ENCODE data around the gene NUDT21.

Gene NUDT21

DNA sequence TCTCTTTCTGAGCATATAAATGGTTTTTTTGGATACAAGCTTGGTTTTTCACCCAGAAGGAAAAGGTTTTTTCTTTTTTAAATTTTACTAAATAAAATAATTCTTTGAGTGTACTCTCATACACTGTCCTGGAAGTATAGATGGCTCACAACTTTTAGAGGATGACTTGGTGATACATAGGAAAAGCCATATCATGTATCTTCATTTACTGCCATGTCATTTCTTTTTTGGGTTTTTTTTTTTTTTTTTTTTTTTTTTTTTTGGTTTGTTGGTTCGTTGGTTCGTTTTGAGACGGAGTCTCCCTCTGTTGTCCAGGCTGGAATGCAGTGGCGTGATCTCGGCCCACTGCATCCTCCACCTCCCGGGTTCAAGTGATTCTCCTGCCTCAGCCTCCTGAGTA lies 12.0 kb upstream of the NUDT21 start:
- H3K36me3 ChIP-seq (ENCODE audit: control insufficient read depth, insufficient read depth, low read length), result peaks cover 68% of the 10 kb centered on the region
- no peaks in the 10 kb centered on the region for H3K9me3 ChIP-seq (ENCODE audit: control insufficient read depth, low read length)
- DNase-seq, result no peak

DNA sequence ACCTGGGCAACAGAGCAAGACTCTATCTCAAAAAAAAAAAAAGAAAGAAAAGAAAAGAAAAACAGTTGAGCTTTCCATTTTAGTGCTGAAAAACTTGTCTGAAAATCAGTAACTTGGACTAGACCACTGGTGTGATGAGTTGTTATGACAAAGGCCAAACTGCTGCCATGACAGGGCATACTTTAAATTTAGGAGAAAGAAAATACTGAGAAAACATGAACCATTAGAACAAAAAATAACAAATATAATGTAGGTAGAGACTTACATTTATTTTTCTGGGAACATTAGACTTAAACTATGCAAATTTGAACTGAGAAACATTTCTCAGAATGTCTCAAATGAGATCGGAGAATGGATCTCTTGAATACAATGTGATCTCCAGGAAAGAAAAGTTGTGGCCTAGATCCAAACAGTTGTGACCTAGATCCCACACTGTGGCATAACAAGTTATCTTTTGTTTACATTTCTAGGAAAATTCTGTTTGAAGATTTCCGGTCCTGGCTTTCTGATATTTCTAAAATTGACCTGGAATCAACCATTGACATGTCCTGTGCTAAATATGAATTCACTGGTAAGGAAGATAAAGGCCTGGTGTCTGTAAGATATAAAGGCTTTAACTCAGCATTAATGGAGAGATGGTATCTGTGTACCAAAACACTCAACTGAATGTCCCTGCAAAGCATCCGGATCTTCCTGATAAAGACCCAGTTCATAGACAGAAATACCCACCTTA lies 11.1 kb upstream of the NUDT21 start:
- no peak for DNase-seq
- Histone ChIP-seq H3K4me1 (ENCODE audit: control insufficient read depth, insufficient read depth, low read length, poor library complexity, severe bottlenecking) (no peaks in the 10 kb centered on the region), H3K27me3 (replicated peaks; ENCODE audit: control insufficient read depth, insufficient read depth, low read length, poor library complexity, severe bottlenecking) (no peaks in the 10 kb centered on the region), H3K27ac (ENCODE audit: insufficient read depth, low read length, poor library complexity, severe bottlenecking) (no peak overlapping the region), H3K4me3 (ENCODE audit: insufficient read depth, low read depth, low read length, poor library complexity, severe bottlenecking) (no peak overlapping the region), H3K9me3 (ENCODE audit: control insufficient read depth, low read length) (no peaks in the 10 kb centered on the region), H3K36me3 (ENCODE audit: control insufficient read depth, insufficient read depth, low read length) (peaks cover 63% of the 10 kb centered on the region)

More for the DNA sequence above, 12.0 kb upstream of the NUDT21 start:
- Histone ChIP-seq H3K27me3 (replicated peaks; ENCODE audit: control insufficient read depth, insufficient read depth, low read length, poor library complexity, severe bottlenecking) (no peaks in the 10 kb centered on the region), H3K4me1 (ENCODE audit: control insufficient read depth, insufficient read depth, low read length, poor library complexity, severe bottlenecking) (no peaks in the 10 kb centered on the region), H3K4me3 (ENCODE audit: insufficient read depth, low read depth, low read length, poor library complexity, severe bottlenecking) (no peak overlapping the region), H3K27ac (ENCODE audit: insufficient read depth, low read length, poor library complexity, severe bottlenecking) (no peak overlapping the region)

DNA sequence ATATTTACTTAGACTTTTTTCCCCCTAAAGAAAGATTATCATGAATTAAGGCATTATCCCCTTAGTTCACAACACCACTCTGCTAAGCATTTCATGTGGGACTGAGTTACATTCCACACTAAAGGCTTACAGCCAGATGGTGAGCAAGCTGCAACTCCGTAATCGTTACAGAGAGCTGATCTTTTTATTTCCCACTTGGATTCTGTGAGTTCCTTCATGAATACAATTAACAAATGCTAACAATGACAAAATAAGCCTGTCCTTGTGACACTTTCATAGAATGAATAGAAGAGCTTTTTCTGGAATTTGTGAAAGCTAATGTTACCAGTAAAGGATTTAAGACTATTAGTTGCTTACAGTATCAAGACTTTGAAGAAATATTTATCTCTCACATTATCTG lies 9.0 kb upstream of the NUDT21 start:
- H3K9me3 ChIP-seq (ENCODE audit: control insufficient read depth, low read length), result no peaks in the 10 kb centered on the region
- H3K27me3 ChIP-seq (replicated peaks; ENCODE audit: control insufficient read depth, insufficient read depth, low read length, poor library complexity, severe bottlenecking), result no peaks in the 10 kb centered on the region
- H3K36me3 ChIP-seq (ENCODE audit: control insufficient read depth, insufficient read depth, low read length), result peaks cover 60% of the 10 kb centered on the region
- H3K27ac ChIP-seq (ENCODE audit: insufficient read depth, low read length, poor library complexity, severe bottlenecking), result no peak overlapping the region
- no peak overlapping the region for H3K4me3 ChIP-seq (ENCODE audit: insufficient read depth, low read depth, low read length, poor library complexity, severe bottlenecking)
- no peak for DNase-seq
- H3K4me1 ChIP-seq (ENCODE audit: control insufficient read depth, insufficient read depth, low read length, poor library complexity, severe bottlenecking), result no peaks in the 10 kb centered on the region

DNA sequence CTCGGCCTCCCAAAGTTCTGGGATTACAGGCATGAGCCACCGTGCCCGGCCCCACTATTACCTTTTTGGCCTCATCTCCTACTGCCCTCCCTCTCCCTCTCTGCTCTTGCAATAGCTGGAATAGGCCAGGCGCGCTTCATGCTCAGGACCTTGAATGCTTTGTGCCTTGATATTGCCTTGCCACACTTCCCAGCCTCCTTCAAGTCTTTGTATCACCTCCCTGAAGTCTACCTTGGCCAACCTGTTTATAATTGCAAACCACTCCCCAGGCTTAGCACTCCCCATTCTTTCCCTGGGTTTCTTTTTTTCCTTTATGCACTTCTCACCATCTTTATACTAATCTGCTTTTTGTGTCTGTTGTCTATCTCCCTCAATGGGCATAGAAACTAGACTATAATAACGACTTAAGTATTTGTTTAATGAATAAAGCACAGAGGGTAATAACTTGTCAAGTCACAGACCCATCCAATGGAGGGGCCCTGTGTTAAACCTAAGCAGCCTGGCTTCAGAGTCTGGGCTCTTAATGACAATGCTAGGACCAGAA lies 6.9 kb upstream of the NUDT21 start:
- DNase-seq, result no peak
- peaks cover 53% of the 10 kb centered on the region for H3K36me3 ChIP-seq (ENCODE audit: control insufficient read depth, insufficient read depth, low read length)

DNA sequence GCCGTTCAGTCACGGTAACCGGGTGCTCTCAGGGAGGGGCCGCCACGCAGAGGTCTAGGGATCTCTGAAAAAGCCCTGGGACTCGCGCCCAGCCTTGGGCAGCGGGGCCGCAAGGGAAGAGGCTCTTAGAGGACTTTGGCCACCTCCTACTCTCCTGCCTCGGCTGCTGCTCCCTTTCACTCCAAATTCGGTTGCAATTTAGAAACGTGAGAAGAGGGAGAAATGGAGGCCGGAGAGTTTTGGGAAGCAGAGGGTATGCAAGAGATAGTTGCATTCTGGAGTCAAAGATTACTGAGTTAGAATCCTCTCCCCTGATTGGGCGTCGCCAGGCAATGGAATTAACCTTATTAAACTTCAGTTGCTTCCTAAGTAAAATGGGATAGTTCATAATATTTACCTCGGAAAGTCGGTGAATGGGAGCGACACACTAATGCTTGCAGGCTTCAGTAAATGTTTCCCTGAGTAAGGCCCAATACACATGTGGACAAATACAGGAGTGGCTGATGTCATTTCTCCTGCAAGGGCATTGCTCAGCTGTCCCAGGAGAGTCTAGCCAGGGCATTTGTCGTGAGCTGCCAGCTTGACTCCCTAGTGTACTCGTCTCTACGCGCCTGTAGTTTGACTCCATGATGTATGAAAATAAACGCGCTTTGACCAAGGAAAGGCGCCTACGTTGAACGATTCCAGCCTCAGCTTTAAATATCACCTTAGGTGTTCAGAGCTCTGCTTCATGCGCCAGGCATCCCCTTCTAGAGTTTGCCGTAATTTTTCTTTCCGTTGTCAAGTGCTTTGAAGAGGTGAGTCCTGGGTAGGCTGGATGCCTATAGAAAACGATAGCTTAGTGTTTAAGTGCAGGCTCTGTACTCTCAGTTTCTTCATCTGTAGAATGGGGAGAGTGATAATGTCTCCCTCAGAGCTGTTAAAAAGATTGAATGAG lies 889 bp upstream of the NUDT21 start:
- Histone ChIP-seq H3K36me3 (ENCODE audit: control insufficient read depth, insufficient read depth, low read length) (peaks cover 24% of the 10 kb centered on the region), H3K27ac (ENCODE audit: insufficient read depth, low read length, poor library complexity, severe bottlenecking) (peak overlapping the region; percentile 80), H3K4me1 (ENCODE audit: control insufficient read depth, insufficient read depth, low read length, poor library complexity, severe bottlenecking) (peaks cover 19% of the 10 kb centered on the region), H3K4me3 (ENCODE audit: insufficient read depth, low read depth, low read length, poor library complexity, severe bottlenecking) (peak overlapping the region; percentile 97), H3K27me3 (replicated peaks; ENCODE audit: control insufficient read depth, insufficient read depth, low read length, poor library complexity, severe bottlenecking) (no peaks in the 10 kb centered on the region), H3K9me3 (ENCODE audit: control insufficient read depth, low read length) (no peaks in the 10 kb centered on the region)
- no peak for DNase-seq

More for the DNA sequence above, 6.9 kb upstream of the NUDT21 start:
- H3K27ac ChIP-seq (ENCODE audit: insufficient read depth, low read length, poor library complexity, severe bottlenecking), result no peak overlapping the region
- no peak overlapping the region for H3K4me3 ChIP-seq (ENCODE audit: insufficient read depth, low read depth, low read length, poor library complexity, severe bottlenecking)
- no peaks in the 10 kb centered on the region for H3K27me3 ChIP-seq (replicated peaks; ENCODE audit: control insufficient read depth, insufficient read depth, low read length, poor library complexity, severe bottlenecking)
- H3K9me3 ChIP-seq (ENCODE audit: control insufficient read depth, low read length), result no peaks in the 10 kb centered on the region
- H3K4me1 ChIP-seq (ENCODE audit: control insufficient read depth, insufficient read depth, low read length, poor library complexity, severe bottlenecking), result no peaks in the 10 kb centered on the region

DNA sequence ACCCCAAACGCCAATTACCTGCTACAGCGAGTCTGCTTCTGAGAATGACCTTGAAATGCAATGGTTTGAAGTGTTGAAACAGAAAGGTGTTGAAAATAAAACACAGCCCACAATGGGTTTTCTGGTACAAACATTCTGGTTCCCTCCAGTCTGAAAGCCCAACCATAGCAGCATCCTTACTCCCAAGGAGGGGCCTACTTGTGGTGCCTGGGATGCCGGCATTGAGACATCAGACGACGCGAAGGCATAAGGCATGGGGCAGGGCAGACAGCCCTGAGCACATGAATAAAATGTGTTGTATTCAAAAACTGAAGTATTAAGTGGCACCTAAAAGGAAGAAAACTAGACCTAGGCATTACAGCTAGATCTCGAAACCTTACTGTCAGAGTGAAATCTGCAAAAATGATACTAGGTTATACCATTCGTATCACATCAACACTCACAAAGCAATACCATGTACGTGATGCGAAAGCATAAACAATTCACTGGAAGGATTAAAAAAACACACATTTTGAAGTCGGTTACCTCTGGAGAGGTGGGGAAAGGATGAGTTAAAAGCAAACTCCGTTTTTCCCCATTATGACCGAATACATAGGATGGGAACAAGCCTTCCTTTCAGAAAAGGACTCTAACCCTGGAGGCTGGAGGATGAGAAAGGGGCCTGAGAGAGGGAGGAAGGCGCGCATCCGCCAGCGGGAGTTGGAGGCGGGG lies 702 bp downstream of the NUDT21 start:
- Histone ChIP-seq H3K36me3 (ENCODE audit: control insufficient read depth, insufficient read depth, low read length) (peaks cover 21% of the 10 kb centered on the region), H3K27ac (ENCODE audit: insufficient read depth, low read length, poor library complexity, severe bottlenecking) (peak overlapping the region; percentile 80), H3K27me3 (replicated peaks; ENCODE audit: control insufficient read depth, insufficient read depth, low read length, poor library complexity, severe bottlenecking) (no peaks in the 10 kb centered on the region), H3K4me3 (ENCODE audit: insufficient read depth, low read depth, low read length, poor library complexity, severe bottlenecking) (peak overlapping the region; percentile 97), H3K4me1 (ENCODE audit: control insufficient read depth, insufficient read depth, low read length, poor library complexity, severe bottlenecking) (peaks cover 19% of the 10 kb centered on the region), H3K9me3 (ENCODE audit: control insufficient read depth, low read length) (no peaks in the 10 kb centered on the region)
- DNase-seq, result no peak

DNA sequence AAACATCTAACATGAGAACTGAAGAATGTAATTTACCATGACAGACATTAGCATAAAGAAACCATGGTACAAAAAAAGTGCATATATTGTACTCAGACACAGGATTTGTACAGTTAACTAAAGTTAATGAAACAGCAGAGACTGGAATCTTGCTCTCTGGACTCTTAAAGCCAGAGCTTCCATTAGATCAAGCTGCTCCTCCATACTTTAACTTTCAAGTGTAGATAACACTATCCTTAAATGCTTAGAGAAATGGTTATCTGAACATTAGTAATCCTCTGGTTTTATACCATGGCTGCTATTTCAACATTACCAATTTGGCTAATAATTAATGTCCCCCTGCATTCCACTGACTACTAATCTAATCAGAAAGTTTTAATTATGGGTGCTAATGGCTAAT lies 3.1 kb downstream of the NUDT21 start:
- no peak for DNase-seq
- H3K4me1 ChIP-seq (ENCODE audit: control insufficient read depth, insufficient read depth, low read length, poor library complexity, severe bottlenecking), result peaks cover 19% of the 10 kb centered on the region
- no peaks in the 10 kb centered on the region for H3K9me3 ChIP-seq (ENCODE audit: control insufficient read depth, low read length)
- H3K27me3 ChIP-seq (replicated peaks; ENCODE audit: control insufficient read depth, insufficient read depth, low read length, poor library complexity, severe bottlenecking), result no peaks in the 10 kb centered on the region
- H3K36me3 ChIP-seq (ENCODE audit: control insufficient read depth, insufficient read depth, low read length), result peaks cover 20% of the 10 kb centered on the region
- H3K27ac ChIP-seq (ENCODE audit: insufficient read depth, low read length, poor library complexity, severe bottlenecking), result no peak overlapping the region
- H3K4me3 ChIP-seq (ENCODE audit: insufficient read depth, low read depth, low read length, poor library complexity, severe bottlenecking), result no peak overlapping the region

DNA sequence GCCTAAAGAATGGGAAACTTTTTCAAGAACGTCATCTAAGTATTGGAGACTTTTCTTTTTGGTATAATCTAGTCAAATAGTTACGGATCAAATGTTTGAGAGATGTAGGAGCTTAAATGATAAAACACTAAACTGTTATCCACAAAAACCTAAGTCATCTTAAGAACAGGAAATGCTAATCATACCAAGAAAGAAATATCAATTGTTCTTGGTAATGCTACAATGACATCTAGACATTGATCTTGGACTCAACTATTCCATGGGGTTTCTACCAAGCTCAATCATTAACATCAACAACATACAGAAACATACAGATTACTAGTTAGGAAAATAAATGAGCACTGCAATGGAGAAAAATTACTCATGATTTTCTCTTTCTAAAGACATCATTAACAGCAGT lies 3.8 kb downstream of the NUDT21 start:
- Histone ChIP-seq H3K4me3 (ENCODE audit: insufficient read depth, low read depth, low read length, poor library complexity, severe bottlenecking) (no peak overlapping the region), H3K9me3 (ENCODE audit: control insufficient read depth, low read length) (no peaks in the 10 kb centered on the region), H3K27ac (ENCODE audit: insufficient read depth, low read length, poor library complexity, severe bottlenecking) (no peak overlapping the region), H3K36me3 (ENCODE audit: control insufficient read depth, insufficient read depth, low read length) (peaks cover 20% of the 10 kb centered on the region), H3K4me1 (ENCODE audit: control insufficient read depth, insufficient read depth, low read length, poor library complexity, severe bottlenecking) (peaks cover 16% of the 10 kb centered on the region), H3K27me3 (replicated peaks; ENCODE audit: control insufficient read depth, insufficient read depth, low read length, poor library complexity, severe bottlenecking) (no peaks in the 10 kb centered on the region)
- no peak for DNase-seq

DNA sequence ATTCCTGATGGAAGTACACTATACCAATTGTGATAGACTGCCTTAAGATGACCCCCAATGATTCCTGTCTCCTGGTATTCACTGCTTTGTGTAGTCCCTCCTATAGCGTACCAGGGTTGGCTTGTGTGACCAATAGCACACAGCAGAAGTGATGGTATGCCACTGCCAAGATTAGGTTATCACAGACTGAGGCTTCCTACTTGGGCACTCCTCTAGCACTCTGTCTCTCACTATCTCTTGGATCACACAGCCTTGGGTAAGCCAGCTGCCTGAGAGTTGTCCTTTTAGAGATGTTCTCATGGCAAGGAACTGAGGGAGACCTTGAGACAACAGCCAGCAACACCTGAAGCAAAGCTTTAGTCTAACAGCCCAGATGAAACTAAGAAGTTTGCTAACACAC lies 13.1 kb downstream of the NUDT21 start:
- peaks cover 28% of the 10 kb centered on the region for H3K36me3 ChIP-seq (ENCODE audit: control insufficient read depth, insufficient read depth, low read length)

More for the DNA sequence above, 13.1 kb downstream of the NUDT21 start:
- DNase-seq, result no peak
- Histone ChIP-seq H3K4me3 (ENCODE audit: insufficient read depth, low read depth, low read length, poor library complexity, severe bottlenecking) (no peak overlapping the region), H3K9me3 (ENCODE audit: control insufficient read depth, low read length) (no peaks in the 10 kb centered on the region), H3K27ac (ENCODE audit: insufficient read depth, low read length, poor library complexity, severe bottlenecking) (no peak overlapping the region), H3K27me3 (replicated peaks; ENCODE audit: control insufficient read depth, insufficient read depth, low read length, poor library complexity, severe bottlenecking) (no peaks in the 10 kb centered on the region), H3K4me1 (ENCODE audit: control insufficient read depth, insufficient read depth, low read length, poor library complexity, severe bottlenecking) (no peaks in the 10 kb centered on the region)
